H1 (cell line): Measurements from ENCODE around the gene GPR42. TPM values are rescaled to one million over a fixed set of nuclear protein-coding genes. Genes with fewer than 3 reads are reported as not detected.

ENCODE experiments used
- CTCF ChIA-PET: fragments of 300-600 bp; sonication (Branson Sonifier 250); formaldehyde crosslinking; loops from one replicate; lab custom pipeline; 2021; ENCODE audit not compliant: partially characterized antibody; lab: Charles Lee
- POLR2A ChIA-PET: fragments of 300-600 bp; sonication (Branson Sonifier 250); formaldehyde crosslinking; loops from one replicate; lab custom pipeline; 2021; ENCODE audit warnings: inconsistent platforms; ENCODE audit not compliant: partially characterized antibody; lab: Charles Lee
- DNase-seq, 2 experiments: peaks; one replicate each; pipeline versions ENCODE4 v3.0.0 to v3.0.0-alpha.2; 2010 to 2022; ENCODE audit warnings: low spot score in 2 of 2, low read depth in 1 of 2, mixed read lengths in 1 of 2
- FAIRE-seq: peaks from 2 replicates; lab custom pipeline; 2011; peaks lifted over from hg19 to GRCh38; lab: Jason Lieb, UNC
- H2AFZ ChIP-seq: 2 replicates; pipeline ENCODE4 v1.8.1; 2012; ENCODE audit warnings: low read length, inconsistent platforms
- H2AK5ac ChIP-seq: 2 replicates; pipeline ENCODE4 v1.6.1; 2013; ENCODE audit warnings: low read depth, low read length
- H2BK120ac ChIP-seq: replicated peaks from 2 replicates; pipeline ENCODE3; 2013; ENCODE audit warnings: low read depth, low read length, inconsistent platforms
- H2BK12ac ChIP-seq: 2 replicates; pipeline ENCODE4 v1.6.1; 2013; ENCODE audit warnings: low read depth, low read length
- H2BK15ac ChIP-seq: 2 replicates; pipeline ENCODE4 v1.6.1; 2013; ENCODE audit warnings: low read length
- H2BK20ac ChIP-seq: 2 replicates; pipeline ENCODE4 v1.6.1; 2013; ENCODE audit warnings: low read length
- H2BK5ac ChIP-seq: 2 replicates; pipeline ENCODE4 v1.6.1; 2013; ENCODE audit warnings: low read depth, low read length
- H3K14ac ChIP-seq: 2 replicates; pipeline ENCODE4 v1.6.1; 2013; ENCODE audit warnings: inconsistent platforms; ENCODE audit not compliant: insufficient read length
- H3K18ac ChIP-seq: 2 replicates; pipeline ENCODE4 v1.6.1; 2013; ENCODE audit warnings: low read length; ENCODE audit errors: extremely low read depth
- H3K23ac ChIP-seq: 2 replicates; pipeline ENCODE4 v1.6.1; 2013; ENCODE audit warnings: inconsistent platforms; ENCODE audit not compliant: insufficient read length
- H3K23me2 ChIP-seq: 2 replicates; pipeline ENCODE4 v1.6.1; 2013; ENCODE audit warnings: low read depth, low read length
- H3K27ac ChIP-seq: 2 replicates; pipeline ENCODE4 v1.6.1; 2011; ENCODE audit warnings: low read depth, low read length, inconsistent platforms
- H3K27me3 ChIP-seq, 4 experiments: replicated peaks in 1 of 4; 1 replicate in 1 of 4; 2 replicates in 3 of 4; pipeline versions ENCODE4 v1.6.1 to v1.8.1; 2011 to 2013; ENCODE audit warnings: low read length in 3 of 4, mild to moderate bottlenecking in 3 of 4, inconsistent platforms in 2 of 4, mixed read lengths in 2 of 4, moderate library complexity in 1 of 4; ENCODE audit not compliant: control insufficient read depth in 3 of 4, insufficient read depth in 3 of 4; ENCODE audit errors: extremely low read depth in 1 of 4
- H3K36me3 ChIP-seq, 4 experiments: 2 replicates each; pipeline versions ENCODE4 v1.6.1 to v1.8.1; 2011 to 2013; ENCODE audit warnings: mild to moderate bottlenecking in 4 of 4, low read length in 3 of 4, moderate library complexity in 2 of 4, control low read depth in 1 of 4, inconsistent platforms in 1 of 4; ENCODE audit not compliant: insufficient read depth in 4 of 4, control insufficient read depth in 2 of 4
- H3K4ac ChIP-seq: replicated peaks from 2 replicates; pipeline ENCODE3; 2013; ENCODE audit warnings: low read length, low read depth, mixed read lengths, inconsistent platforms; ENCODE audit not compliant: insufficient read length
- H3K4me1 ChIP-seq, 4 experiments: replicated peaks in 1 of 4; 1 replicate in 1 of 4; 2 replicates in 3 of 4; pipeline versions ENCODE4 v1.6.1 to v1.8.1; 2011 to 2013; ENCODE audit warnings: low read length in 3 of 4, inconsistent platforms in 2 of 4, mixed read lengths in 1 of 4; ENCODE audit not compliant: insufficient read depth in 4 of 4, control insufficient read depth in 3 of 4
- H3K4me2 ChIP-seq, 2 experiments: 2 replicates each; pipeline versions ENCODE4 v1.6.1 to v1.8.1; 2011 to 2013; ENCODE audit warnings: low read depth in 2 of 2, low read length in 2 of 2, control low read depth in 1 of 2, inconsistent platforms in 1 of 2, mild to moderate bottlenecking in 1 of 2; ENCODE audit not compliant: insufficient read depth in 1 of 2
- H3K4me3 ChIP-seq, 4 experiments: fragments of 200-600, 300-600 bp in 1 of 4; sonication (generic), shearing (Covaris generic), sonication (Bioruptor Twin) in 1 of 4; 2 replicates each; pipeline versions ENCODE4 v1.5.1 to v1.8.1; 2011 to 2016; ENCODE audit warnings: low read length in 4 of 4, low read depth in 3 of 4, control low read depth in 2 of 4, inconsistent platforms in 2 of 4, mild to moderate bottlenecking in 2 of 4, mixed read lengths in 1 of 4, moderate library complexity in 1 of 4; ENCODE audit not compliant: insufficient read depth in 2 of 4; ENCODE audit errors: extremely low read depth in 1 of 4
- H3K56ac ChIP-seq: replicated peaks from 2 replicates; pipeline ENCODE3; 2013; ENCODE audit warnings: low read depth, mild to moderate bottlenecking, mixed read lengths, low read length, inconsistent platforms; ENCODE audit not compliant: insufficient read length
- H3K79me1 ChIP-seq: 2 replicates; pipeline ENCODE4 v1.6.1; 2013; ENCODE audit warnings: low read depth, low read length, control low read depth
- H3K79me2 ChIP-seq, 2 experiments: 2 replicates each; pipeline versions ENCODE4 v1.6.1 to v1.8.1; 2012 to 2013; ENCODE audit warnings: low read length in 2 of 2, mild to moderate bottlenecking in 2 of 2, inconsistent platforms in 1 of 2; ENCODE audit not compliant: insufficient read depth in 2 of 2, control insufficient read depth in 1 of 2
- H3K9ac ChIP-seq, 4 experiments: replicated peaks in 1 of 4; 1 replicate in 1 of 4; 2 replicates in 3 of 4; pipeline versions ENCODE4 v1.6.1 to v1.8.1; 2011 to 2013; ENCODE audit warnings: low read depth in 3 of 4, low read length in 3 of 4, control low read depth in 2 of 4, mild to moderate bottlenecking in 2 of 4, moderate library complexity in 2 of 4, inconsistent platforms in 1 of 4; ENCODE audit errors: extremely low read depth in 1 of 4
- H3K9me3 ChIP-seq, 2 experiments: 2 replicates each; pipeline versions ENCODE4 v1.6.1 to v1.8.1; 2012 to 2013; ENCODE audit warnings: mild to moderate bottlenecking in 2 of 2, moderate library complexity in 2 of 2, control low read depth in 1 of 2, inconsistent platforms in 1 of 2, low read depth in 1 of 2, low read length in 1 of 2, mixed read lengths in 1 of 2; ENCODE audit not compliant: insufficient read depth in 2 of 2
- H4K20me1 ChIP-seq, 2 experiments: replicated peaks in 1 of 2; 2 replicates each; pipeline versions ENCODE3 to v1.8.1; 2011 to 2013; ENCODE audit warnings: inconsistent platforms in 2 of 2, low read length in 2 of 2, mild to moderate bottlenecking in 1 of 2; ENCODE audit not compliant: insufficient read depth in 2 of 2, control insufficient read depth in 1 of 2
- H4K5ac ChIP-seq: 2 replicates; pipeline ENCODE4 v1.6.1; 2013; ENCODE audit warnings: low read length, low read depth, mixed read lengths, inconsistent platforms; ENCODE audit not compliant: insufficient read length
- H4K8ac ChIP-seq: 2 replicates; pipeline ENCODE4 v1.8.0; 2013; ENCODE audit warnings: mild to moderate bottlenecking, moderate library complexity, low read length, inconsistent platforms; ENCODE audit not compliant: insufficient read depth; ENCODE audit errors: extremely low read depth
- H4K91ac ChIP-seq: replicated peaks from 2 replicates; pipeline ENCODE3; 2013; ENCODE audit warnings: low read length, mixed read lengths, inconsistent platforms; ENCODE audit not compliant: insufficient read length
- ATF3 ChIP-seq: IDR thresholded peaks from 2 replicates; pipeline ENCODE4 v1.6.1; 2011; ENCODE audit warnings: low read depth, mild to moderate bottlenecking, low read length; ENCODE audit not compliant: insufficient read depth
- CHD1 ChIP-seq: IDR thresholded peaks from 2 replicates; pipeline ENCODE4 v1.6.1; 2012; ENCODE audit warnings: low read depth, low read length, improper control_type of control experiment
- EZH2 ChIP-seq: fragments of 200-600 bp; sonication (generic); IDR thresholded peaks from 2 replicates; pipeline ENCODE4 v1.7.1; 2012; ENCODE audit warnings: low read depth, mild to moderate bottlenecking, moderate library complexity, low read length, inconsistent platforms; ENCODE audit not compliant: severe bottlenecking
- FOSL1 ChIP-seq: IDR thresholded peaks from 2 replicates; pipeline ENCODE4 v1.6.1; 2011; ENCODE audit warnings: mild to moderate bottlenecking, low read depth, low read length, moderate library complexity; ENCODE audit not compliant: insufficient read depth
- GTF2F1 ChIP-seq: IDR thresholded peaks from 2 replicates; pipeline ENCODE4 v1.6.1; 2012; ENCODE audit warnings: low read depth, low read length, improper control_type of control experiment, borderline replicate concordance
- RFX5 ChIP-seq: IDR thresholded peaks from 2 replicates; pipeline ENCODE4 v1.6.1; 2011; ENCODE audit warnings: low read depth, low read length, improper control_type of control experiment, borderline replicate concordance
- SIX5 ChIP-seq: IDR thresholded peaks from 2 replicates; pipeline ENCODE4 v1.6.1; 2011; ENCODE audit warnings: mild to moderate bottlenecking, low read depth, low read length
- YY1 ChIP-seq: IDR thresholded peaks from 2 replicates; pipeline ENCODE4 v1.6.1; 2011; ENCODE audit warnings: low read depth, mild to moderate bottlenecking, low read length
- WGBS, 2 experiments: shearing (Covaris generic) in 1 of 2; methylation state at CpG; one replicate each; pipeline versions ENCODE4 v1.1.6 to v1.1.7; 2013 to 2015; ENCODE audit warnings: low lambda C conversion rate in 2 of 2, mixed read lengths in 2 of 2, inconsistent platforms in 1 of 2, low coverage in 1 of 2, missing lambda C conversion rate in 1 of 2; ENCODE audit not compliant: insufficient replicate concordance in 2 of 2, insufficient coverage in 1 of 2, insufficient read length in 1 of 2; ENCODE audit errors: extremely low coverage in 1 of 2, missing lambda C conversion rate in 1 of 2; 5-methylcytosine and 5-hydroxymethylcytosine counted together
- polyA plus RNA-seq, 7 experiments: library from polyadenylated mRNA; depleted of rRNA in 3 of 7; stranded (reverse) in 5 of 7; unstranded in 2 of 7; fragments of >200 nt in 5 of 7; fragments of 200-250 nt in 2 of 7; gene quantifications; 1 replicate in 5 of 7; 2 replicates in 1 of 7; 4 replicates in 1 of 7; pipeline versions ENCODE4 v1.2.1 to v1.2.3, GENCODE V29; 2011 to 2013; ENCODE audit warnings: missing spikeins in 2 of 7, mixed read lengths in 2 of 7
- total RNA-seq: library from RNA; stranded (reverse); fragmentation: NEBNext Ultra II Directional; extraction: Animal tissue kit (Norgen Biotek cat#: 25700); gene quantifications from 2 replicates; pipeline ENCODE4 v1.2.1, GENCODE V29; 2021
- TF ChIP-seq, protein P1 (sequence below): IDR thresholded peaks from 2 replicates; pipeline ENCODE4 v1.6.1; 2012; ENCODE audit warnings: low read length, inconsistent platforms

The GPR42 gene
- total and polyA plus RNA-seq, 2 of the 8 experiments (the other 6 are each of a cell fraction or from before 2014, with no cell fraction given), result not detected

DNA sequence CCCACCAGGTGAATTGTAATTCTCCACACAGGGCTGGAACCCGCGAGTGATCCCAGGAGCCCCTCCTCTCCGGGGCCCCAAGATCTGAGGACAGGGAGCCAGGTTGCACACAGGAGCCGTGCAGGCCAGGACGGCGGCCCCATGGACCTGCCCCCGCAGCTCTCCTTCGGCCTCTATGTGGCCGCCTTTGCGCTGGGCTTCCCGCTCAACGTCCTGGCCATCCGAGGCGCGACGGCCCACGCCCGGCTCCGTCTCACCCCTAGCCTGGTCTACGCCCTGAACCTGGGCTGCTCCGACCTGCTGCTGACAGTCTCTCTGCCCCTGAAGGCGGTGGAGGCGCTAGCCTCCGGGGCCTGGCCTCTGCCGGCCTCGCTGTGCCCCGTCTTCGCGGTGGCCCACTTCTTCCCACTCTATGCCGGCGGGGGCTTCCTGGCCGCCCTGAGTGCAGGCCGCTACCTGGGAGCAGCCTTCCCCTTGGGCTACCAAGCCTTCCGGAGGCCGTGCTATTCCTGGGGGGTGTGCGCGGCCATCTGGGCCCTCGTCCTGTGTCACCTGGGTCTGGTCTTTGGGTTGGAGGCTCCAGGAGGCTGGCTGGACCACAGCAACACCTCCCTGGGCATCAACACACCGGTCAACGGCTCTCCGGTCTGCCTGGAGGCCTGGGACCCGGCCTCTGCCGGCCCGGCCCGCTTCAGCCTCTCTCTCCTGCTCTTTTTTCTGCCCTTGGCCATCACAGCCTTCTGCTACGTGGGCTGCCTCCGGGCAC, 19.3 kb upstream of the GPR42 start:
- H3K79me1 ChIP-seq, result no peaks in the 10 kb centered on the region
- POLR2A ChIA-PET, result interaction anchor here (0.6 kb wide), 1 partner anchor 130 kb away, joined by 3 read pairs; no protein-coding TSS in a partner anchor
- no peak overlapping the region for H3K56ac ChIP-seq
- peaks cover 0 to 2% (median 0%) of the 10 kb centered on the region in 4 experiments; a peak in 2 of 7 replicates for H3K4me1 ChIP-seq
- TF ChIP-seq SIX5, result no peak
- TF ChIP-seq GTF2F1, result no peak
- TF ChIP-seq RFX5, result no peak
- no peak for TF ChIP-seq FOSL1
- TF ChIP-seq, protein P1, sequence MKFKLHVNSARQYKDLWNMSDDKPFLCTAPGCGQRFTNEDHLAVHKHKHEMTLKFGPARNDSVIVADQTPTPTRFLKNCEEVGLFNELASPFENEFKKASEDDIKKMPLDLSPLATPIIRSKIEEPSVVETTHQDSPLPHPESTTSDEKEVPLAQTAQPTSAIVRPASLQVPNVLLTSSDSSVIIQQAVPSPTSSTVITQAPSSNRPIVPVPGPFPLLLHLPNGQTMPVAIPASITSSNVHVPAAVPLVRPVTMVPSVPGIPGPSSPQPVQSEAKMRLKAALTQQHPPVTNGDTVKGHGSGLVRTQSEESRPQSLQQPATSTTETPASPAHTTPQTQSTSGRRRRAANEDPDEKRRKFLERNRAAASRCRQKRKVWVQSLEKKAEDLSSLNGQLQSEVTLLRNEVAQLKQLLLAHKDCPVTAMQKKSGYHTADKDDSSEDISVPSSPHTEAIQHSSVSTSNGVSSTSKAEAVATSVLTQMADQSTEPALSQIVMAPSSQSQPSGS, result no peak
- no peak for TF ChIP-seq CHD1
- no peak for TF ChIP-seq ATF3
- no peak for TF ChIP-seq YY1
- TF ChIP-seq EZH2, result no peak
- H3K23me2 ChIP-seq, result no peaks in the 10 kb centered on the region; the same call in 1 of the 2 replicates
- no peak overlapping the region for H2AFZ ChIP-seq
- H2BK120ac ChIP-seq, result no peak overlapping the region
- peak in 1 of 2 experiments; percentile 43 for DNase-seq
- no peak for FAIRE-seq
- H4K20me1 ChIP-seq, result no peaks in the 10 kb centered on the region
- no peak overlapping the region for H2BK5ac ChIP-seq
- H4K5ac ChIP-seq, result no peak overlapping the region
- no peaks in the 10 kb centered on the region for H3K36me3 ChIP-seq
- H3K79me2 ChIP-seq, result no peaks in the 10 kb centered on the region
- no peaks in the 10 kb centered on the region for H3K9me3 ChIP-seq
- H3K27me3 ChIP-seq, result no peaks in the 10 kb centered on the region
- H2BK15ac ChIP-seq, result no peak overlapping the region
- no peak overlapping the region for H3K4me3 ChIP-seq
- no peak overlapping the region for H2BK20ac ChIP-seq
- no peak overlapping the region; the same call in 1 of the 2 replicates for H3K18ac ChIP-seq
- H3K9ac ChIP-seq, result no peak overlapping the region
- no peak overlapping the region for H3K4ac ChIP-seq
- CTCF ChIA-PET, result interaction anchor here (0.7 to 4.1 kb wide), 19 partner anchors 9 to 336 kb away, joined by 3 to 51 read pairs (median 5); no protein-coding TSS in a partner anchor
- 88% methylated on average over 31 of the region's 47 CpGs; no CpG with 5 or more reads in 1 of the 2 experiments for WGBS, 2 experiments
- no peak overlapping the region for H3K27ac ChIP-seq
- no peak overlapping the region for H2AK5ac ChIP-seq
- peak overlapping the region; percentile 54 for H4K8ac ChIP-seq
- no peak overlapping the region for H3K23ac ChIP-seq
- H3K14ac ChIP-seq, result no peak overlapping the region
- H3K4me2 ChIP-seq, result no peak overlapping the region
- no peak overlapping the region for H4K91ac ChIP-seq
- no peak overlapping the region for H2BK12ac ChIP-seq
